Pulmonary artery endothelial cell (primary cell): ENCODE data around the gene AGMAT. TPM values are rescaled to one million over a fixed set of nuclear protein-coding genes. Genes with fewer than 3 reads are reported as not detected.
A peak's percentile ranks its signal among the peaks of the same experiment; 100 is the strongest.

ENCODE experiments used
- DNase-seq: peaks from one replicate; pipeline ENCODE4 v3.0.0-alpha.2; 2011; ENCODE audit warnings: low read depth, low spot score
- total RNA-seq: library from RNA; depleted of rRNA; stranded (reverse); fragments of >200 nt; gene quantifications from 2 replicates; pipeline ENCODE4 v1.2.3, GENCODE V29; 2014

AGMAT gene, protein sequence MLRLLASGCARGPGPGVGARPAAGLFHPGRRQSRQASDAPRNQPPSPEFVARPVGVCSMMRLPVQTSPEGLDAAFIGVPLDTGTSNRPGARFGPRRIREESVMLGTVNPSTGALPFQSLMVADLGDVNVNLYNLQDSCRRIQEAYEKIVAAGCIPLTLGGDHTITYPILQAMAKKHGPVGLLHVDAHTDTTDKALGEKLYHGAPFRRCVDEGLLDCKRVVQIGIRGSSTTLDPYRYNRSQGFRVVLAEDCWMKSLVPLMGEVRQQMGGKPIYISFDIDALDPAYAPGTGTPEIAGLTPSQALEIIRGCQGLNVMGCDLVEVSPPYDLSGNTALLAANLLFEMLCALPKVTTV
- total RNA-seq = 1.4 and 1.5 TPM in 2 replicates

- DNase-seq = no peak
These were observed at the start of gene AGMAT for GRCh38 chr1:15584489-15585363. AGMAT (minus strand) TSS chr1:15585051; CDS start chr1:15584967, 84 bp downstream.

GRCh38 chr1:15633756-15634420 lies 49.0 kb upstream of the AGMAT start:
- no peak for DNase-seq

- no peak for DNase-seq
These were observed 43.2 kb upstream of the AGMAT start for GRCh38 chr1:15628003-15628402.

- no peak for DNase-seq
These were observed 42.6 kb upstream of the AGMAT start for GRCh38 chr1:15627343-15627988.

DNA sequence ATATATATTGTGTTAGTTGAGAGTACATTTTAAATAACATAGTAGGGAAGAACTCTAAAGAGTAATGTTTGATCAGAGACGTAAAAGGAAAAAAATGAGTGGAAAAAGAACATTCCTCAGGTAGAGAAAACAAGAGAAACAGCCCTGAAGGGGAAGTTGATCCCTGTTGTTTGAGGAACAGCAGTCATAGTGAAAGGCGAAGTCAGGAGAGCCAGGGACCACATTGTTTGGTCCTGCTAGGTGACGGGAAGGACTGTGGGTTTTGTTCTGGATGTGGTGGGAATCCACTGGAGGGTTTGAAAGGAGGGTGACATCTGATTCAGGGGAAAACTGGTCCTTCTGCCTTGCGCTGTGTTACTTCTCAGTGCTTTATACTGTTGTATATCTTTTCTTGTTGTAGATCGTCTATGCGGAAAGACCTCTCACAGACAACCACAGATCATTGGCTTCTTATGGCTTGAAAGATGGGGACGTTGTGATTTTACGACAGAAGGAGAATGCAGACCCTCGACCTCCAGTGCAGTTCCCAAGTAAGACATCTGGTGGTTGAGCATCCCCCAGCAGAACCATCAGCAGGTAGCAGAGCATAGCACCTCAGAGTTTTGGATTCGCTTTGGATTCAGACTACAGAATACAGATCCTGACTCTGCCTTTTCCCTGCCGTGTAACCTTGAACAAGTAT lies 41.6 kb upstream of the AGMAT start:
- no peak for DNase-seq

DNA sequence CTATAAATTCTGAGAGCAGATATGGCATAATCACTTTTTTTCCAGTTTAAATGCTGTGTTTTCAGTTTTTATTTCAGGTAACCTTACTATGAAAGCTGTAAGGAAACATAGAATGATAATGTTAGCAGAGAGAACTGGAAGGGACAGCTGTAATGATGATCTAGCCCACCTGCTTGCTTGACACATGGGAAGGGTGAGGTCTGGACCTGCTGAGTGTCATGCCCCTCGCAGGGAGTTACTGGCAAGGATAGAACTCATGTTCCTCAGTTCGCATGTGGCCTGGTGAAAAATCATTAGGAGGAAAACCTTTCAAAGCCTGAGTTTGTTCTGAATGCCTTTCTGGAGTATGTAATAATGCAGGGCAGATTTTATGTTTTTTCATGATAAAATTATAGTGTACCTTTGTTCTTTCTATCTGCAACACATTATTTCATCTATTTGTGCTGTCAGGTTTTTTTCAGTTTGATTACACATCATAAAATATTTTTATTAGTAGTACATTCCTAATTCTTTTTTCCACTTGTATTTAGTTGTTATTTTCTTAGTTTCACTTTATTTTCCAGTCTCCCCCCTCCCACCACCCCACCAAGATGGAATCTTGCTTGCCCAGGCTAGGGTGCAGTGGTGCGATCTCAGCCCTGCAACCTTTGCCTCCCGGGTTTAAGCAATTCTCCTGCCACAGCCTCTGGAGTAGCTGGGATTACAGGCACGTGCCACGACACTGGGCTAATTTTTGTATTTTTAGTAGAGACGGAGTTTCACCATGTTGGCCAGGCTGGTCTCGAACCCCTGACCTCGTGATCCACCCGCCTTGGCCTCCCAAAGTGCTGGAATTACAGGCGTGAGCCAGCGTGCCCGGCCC lies 40.4 kb upstream of the AGMAT start:
- no peak for DNase-seq

DNA sequence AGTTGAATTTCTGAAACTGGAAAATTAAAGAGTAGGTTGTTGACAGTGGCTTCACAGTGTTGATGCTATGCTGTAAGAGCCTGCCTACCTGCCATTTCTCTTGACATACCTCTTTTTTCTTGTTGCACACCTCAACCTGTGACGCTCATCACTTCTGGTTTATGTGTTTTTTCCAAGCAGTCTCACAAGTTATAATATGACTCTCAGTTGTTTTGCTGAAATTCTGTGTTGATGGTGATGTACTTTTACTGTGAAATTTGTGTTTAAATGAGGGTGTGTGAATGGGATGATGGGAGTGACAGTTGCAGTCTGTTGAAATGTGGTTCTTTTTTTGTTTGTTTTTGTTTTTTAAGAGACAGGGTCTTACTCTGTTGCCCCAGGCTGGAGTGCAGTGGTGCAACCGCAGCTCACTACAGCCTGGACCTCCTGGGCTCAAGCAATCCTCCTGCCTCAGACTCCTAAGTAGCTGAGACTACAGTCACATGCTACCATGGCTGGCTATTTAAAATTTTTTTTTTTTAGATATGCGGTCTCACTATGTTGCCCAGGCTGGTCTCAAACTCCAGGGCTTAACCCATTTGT lies 39.4 kb upstream of the AGMAT start:
- DNase-seq = no peak

- DNase-seq = no peak
These were observed 38.6 kb upstream of the AGMAT start for GRCh38 chr1:15623435-15623834.

- DNase-seq = no peak
These were observed 38.0 kb upstream of the AGMAT start for GRCh38 chr1:15622712-15623373.

DNA sequence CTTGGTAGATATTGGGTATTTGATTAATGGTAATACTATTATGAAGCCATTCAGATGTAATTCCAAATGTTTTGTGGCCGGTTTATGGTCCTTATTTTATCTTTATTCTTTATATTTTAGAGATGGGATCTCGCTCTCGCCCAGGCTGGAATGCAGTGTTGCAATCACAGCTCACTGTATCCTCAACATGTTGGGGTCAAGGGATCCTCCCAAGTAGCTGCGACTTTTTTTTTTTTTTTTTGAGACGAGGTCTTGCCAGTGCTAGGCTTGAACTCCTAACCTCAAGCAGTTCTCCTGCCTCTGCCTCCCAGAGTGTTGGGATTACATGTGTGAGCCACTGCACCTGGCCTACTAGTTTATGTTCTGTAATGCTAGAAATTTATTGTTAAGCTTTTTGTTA lies 37.1 kb upstream of the AGMAT start:
- no peak for DNase-seq

DNA sequence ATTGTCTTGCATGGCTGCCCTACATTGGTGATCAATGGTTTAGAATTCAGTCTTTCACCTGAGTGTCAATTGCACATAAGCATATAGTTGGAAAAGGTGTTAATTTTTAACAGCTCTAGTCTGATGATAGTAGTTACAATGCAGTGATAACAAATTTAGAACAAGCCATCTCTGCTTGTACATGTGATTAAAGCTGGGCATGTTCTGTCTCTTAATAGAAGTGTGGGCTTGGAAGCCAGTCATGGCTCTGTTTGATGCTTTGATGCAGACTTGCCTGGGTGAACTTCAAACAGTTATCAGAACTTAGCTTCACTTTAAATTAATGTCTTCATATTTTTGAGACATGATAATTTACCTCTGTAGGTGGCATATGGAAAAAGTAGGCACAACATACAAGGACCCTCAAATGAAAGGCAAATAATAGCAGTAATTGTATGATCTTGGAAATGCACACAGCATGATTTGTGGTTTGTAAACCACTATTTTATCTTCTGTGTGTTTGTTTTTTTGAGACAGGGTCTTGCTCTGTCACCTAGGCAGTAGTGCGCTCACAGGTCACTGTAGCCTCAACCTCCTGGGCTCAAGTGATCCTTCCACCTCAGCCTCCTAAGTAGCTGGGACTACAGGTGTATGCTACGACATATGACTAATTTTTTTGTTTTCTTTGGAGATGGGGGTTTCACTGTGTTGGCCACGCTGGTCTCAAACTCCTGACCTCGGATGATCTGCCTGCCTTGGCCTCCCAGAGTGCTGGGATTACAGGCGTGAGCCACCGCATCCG lies 36.2 kb upstream of the AGMAT start:
- DNase-seq = no peak

DNA sequence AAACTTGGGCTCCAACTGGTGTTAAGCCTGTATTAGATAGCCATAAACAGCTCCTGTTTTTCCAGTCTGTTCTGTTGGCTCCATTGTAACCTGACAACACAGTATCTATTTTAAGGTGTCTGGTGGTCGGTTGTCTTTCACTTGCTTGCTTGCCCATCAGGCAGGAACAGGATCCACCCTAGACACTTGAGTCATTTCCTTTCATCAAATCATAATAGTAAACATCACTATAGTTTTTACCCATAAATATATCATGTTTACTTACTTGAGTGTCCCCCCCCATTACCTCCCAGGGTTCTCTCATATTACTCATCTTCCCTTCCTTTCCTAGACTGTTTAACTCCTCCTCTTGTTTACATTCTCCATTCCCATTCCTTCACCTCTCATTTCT lies 35.3 kb upstream of the AGMAT start:
- peak; percentile 46 for DNase-seq

- DNase-seq = no peak
These were observed 34.0 kb upstream of the AGMAT start for GRCh38 chr1:15618655-15619525.

DNA sequence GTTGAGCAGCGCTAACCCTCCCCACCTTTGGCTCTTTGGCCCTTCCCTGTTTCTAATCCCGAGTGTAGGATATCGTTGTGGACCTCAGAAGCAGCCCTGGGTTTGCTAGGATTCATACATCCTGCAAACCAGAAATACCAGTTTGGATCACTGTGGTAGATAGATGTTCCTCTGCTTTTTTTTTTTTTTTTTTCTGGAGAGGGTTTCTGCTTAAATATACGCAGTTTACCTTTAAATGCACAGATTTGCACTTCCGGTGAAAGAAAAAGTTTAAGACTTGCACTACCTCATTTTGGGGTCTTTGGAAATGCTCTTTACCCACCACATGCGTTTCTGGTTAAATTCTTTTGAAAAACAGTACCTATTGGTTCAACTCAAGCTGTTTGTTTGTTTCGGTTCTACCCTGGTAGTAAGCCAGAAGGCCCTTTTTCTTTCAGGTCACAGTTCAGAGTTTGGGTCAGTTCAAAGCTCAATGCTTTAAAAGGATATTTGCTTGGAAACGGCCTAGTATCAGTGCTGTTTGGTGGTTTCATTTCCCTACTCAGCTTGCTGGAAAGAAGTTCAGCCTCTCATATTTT lies 33.3 kb upstream of the AGMAT start:
- no peak for DNase-seq

- peak; percentile 91 for DNase-seq
These were observed 32.6 kb upstream of the AGMAT start, which contains the start of gene DDI2 for GRCh38 chr1:15617173-15618076. DDI2 (plus strand) TSS chr1:15617458; CDS start chr1:15617671, 213 bp downstream.
